ENCODE results near the gene SIX6.

The SIX6 gene

GRCh38 chr14:60515511-60516289, 6.8 kb downstream of the SIX6 start:
- H3K36me3 ChIP-seq (replicated peaks; ENCODE audit: insufficient read depth, low read length), result no peaks in the 10 kb centered on the region
- TF ChIP-seq CTCF (IDR thresholded peaks at IDR 0.05; ENCODE audit: low read length) (no peak), EZH2 (optimal IDR thresholded peaks at IDR 0.05; ENCODE audit: low read depth, low read length) (no peak), EZH2phosphoT487 (IDR thresholded peaks at IDR 0.05; ENCODE audit: low read length) (no peak)
- no peaks in the 10 kb centered on the region for H4K20me1 ChIP-seq (ENCODE audit: insufficient read depth, low read length)
- no peaks in the 10 kb centered on the region for H3K79me2 ChIP-seq (ENCODE audit: low read length)
- H3K9me3 ChIP-seq (replicated peaks; ENCODE audit: insufficient read depth, low read length), result no peaks in the 10 kb centered on the region
- no peak overlapping the region for H3K9ac ChIP-seq (ENCODE audit: low read length)
- no peaks in the 10 kb centered on the region for H3K27me3 ChIP-seq (replicated peaks; ENCODE audit: insufficient read depth, low read length)
- no peak overlapping the region for H2AFZ ChIP-seq (ENCODE audit: low read length)
- DNase-seq, result no peak
- no peaks in the 10 kb centered on the region for H3K4me1 ChIP-seq (ENCODE audit: low read length)
- no peak overlapping the region for H3K4me2 ChIP-seq (ENCODE audit: low read depth, low read length)
- no peaks in the 10 kb centered on the region for H3F3A ChIP-seq (ENCODE audit: insufficient read depth, low read length)
- no peaks in the 10 kb centered on the region for H3K9me2 ChIP-seq (replicated peaks; ENCODE audit: insufficient read depth, low read length)
- no peak overlapping the region for H3K27ac ChIP-seq (ENCODE audit: low read length)
- no peak overlapping the region for H3K4me3 ChIP-seq (ENCODE audit: low read length)

DNA sequence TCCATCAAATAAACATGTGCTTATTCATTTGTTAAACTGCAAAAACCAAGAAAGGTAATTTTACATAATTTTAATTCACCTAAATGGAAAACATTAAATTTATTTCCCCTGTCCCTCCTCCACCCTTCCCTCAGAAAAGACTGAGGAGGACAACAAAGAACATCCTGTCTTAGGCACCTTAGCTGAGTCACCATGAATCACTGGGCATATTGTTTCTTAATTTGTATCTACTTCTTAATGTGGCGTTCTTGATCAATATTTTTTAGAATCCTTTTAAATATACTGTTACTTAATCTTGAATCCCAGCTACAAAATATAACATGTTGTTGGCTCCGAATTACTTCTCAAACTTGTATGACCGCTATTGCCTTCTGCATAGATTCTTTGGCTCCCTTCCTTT, 23.5 kb downstream of the SIX6 start:
- Histone ChIP-seq H3F3A (ENCODE audit: insufficient read depth, low read length) (no peaks in the 10 kb centered on the region), H3K27ac (ENCODE audit: low read length) (no peak overlapping the region), H3K9ac (ENCODE audit: low read length) (no peak overlapping the region), H3K36me3 (replicated peaks; ENCODE audit: insufficient read depth, low read length) (no peaks in the 10 kb centered on the region), H3K4me3 (ENCODE audit: low read length) (no peak overlapping the region), H4K20me1 (ENCODE audit: insufficient read depth, low read length) (no peaks in the 10 kb centered on the region), H3K4me2 (ENCODE audit: low read depth, low read length) (no peak overlapping the region), H3K27me3 (replicated peaks; ENCODE audit: insufficient read depth, low read length) (no peaks in the 10 kb centered on the region), H3K79me2 (ENCODE audit: low read length) (no peaks in the 10 kb centered on the region), H3K9me3 (replicated peaks; ENCODE audit: insufficient read depth, low read length) (no peaks in the 10 kb centered on the region), H2AFZ (ENCODE audit: low read length) (no peak overlapping the region), H3K9me2 (replicated peaks; ENCODE audit: insufficient read depth, low read length) (no peaks in the 10 kb centered on the region), H3K4me1 (ENCODE audit: low read length) (no peaks in the 10 kb centered on the region)
- DNase-seq, result no peak
- TF ChIP-seq EZH2 (optimal IDR thresholded peaks at IDR 0.05; ENCODE audit: low read depth, low read length) (no peak), EZH2phosphoT487 (IDR thresholded peaks at IDR 0.05; ENCODE audit: low read length) (no peak), CTCF (IDR thresholded peaks at IDR 0.05; ENCODE audit: low read length) (no peak)

DNA sequence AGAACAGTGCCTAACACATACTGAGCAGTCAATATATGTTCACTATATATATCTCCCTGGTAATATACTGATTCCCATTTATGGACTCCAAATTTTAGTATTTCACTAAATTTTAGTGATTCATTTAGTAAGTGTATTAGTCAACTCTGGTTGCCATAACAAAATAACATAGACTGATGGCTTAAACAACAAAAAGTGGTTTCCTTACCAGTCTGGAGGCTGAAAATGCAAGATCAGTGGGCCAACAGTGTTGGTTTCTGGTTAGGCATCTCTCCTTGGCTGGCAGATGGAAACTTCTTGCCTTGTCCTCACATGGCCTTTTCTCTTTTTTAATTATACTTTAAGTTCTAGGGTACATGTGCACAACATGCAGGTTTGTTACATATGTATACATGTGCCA, 28.7 kb downstream of the SIX6 start:
- no peak overlapping the region for H2AFZ ChIP-seq (ENCODE audit: low read length)
- H3F3A ChIP-seq (ENCODE audit: insufficient read depth, low read length), result no peaks in the 10 kb centered on the region
- H3K4me3 ChIP-seq (ENCODE audit: low read length), result no peak overlapping the region
- H3K36me3 ChIP-seq (replicated peaks; ENCODE audit: insufficient read depth, low read length), result no peaks in the 10 kb centered on the region
- TF ChIP-seq CTCF (IDR thresholded peaks at IDR 0.05; ENCODE audit: low read length), result no peak
- TF ChIP-seq EZH2phosphoT487 (IDR thresholded peaks at IDR 0.05; ENCODE audit: low read length), result no peak
- TF ChIP-seq EZH2 (optimal IDR thresholded peaks at IDR 0.05; ENCODE audit: low read depth, low read length), result no peak
- H4K20me1 ChIP-seq (ENCODE audit: insufficient read depth, low read length), result no peaks in the 10 kb centered on the region
- no peak for DNase-seq
- H3K4me1 ChIP-seq (ENCODE audit: low read length), result no peaks in the 10 kb centered on the region
- H3K27me3 ChIP-seq (replicated peaks; ENCODE audit: insufficient read depth, low read length), result no peaks in the 10 kb centered on the region
- H3K9me3 ChIP-seq (replicated peaks; ENCODE audit: insufficient read depth, low read length), result no peaks in the 10 kb centered on the region
- no peaks in the 10 kb centered on the region for H3K9me2 ChIP-seq (replicated peaks; ENCODE audit: insufficient read depth, low read length)
- no peaks in the 10 kb centered on the region for H3K79me2 ChIP-seq (ENCODE audit: low read length)
- no peak overlapping the region for H3K9ac ChIP-seq (ENCODE audit: low read length)
- H3K27ac ChIP-seq (ENCODE audit: low read length), result no peak overlapping the region
- no peak overlapping the region for H3K4me2 ChIP-seq (ENCODE audit: low read depth, low read length)

Measured in MM.1S (cell line).